Urinary bladder (tissue), 4 donors: ENCODE data around the gene PHLDA3. TPM values are rescaled to one million over a fixed set of nuclear protein-coding genes. Genes with fewer than 3 reads are reported as not detected.
"Not testable (repeated sequence)": the region's sequence is repeated elsewhere in the genome, so short reads cannot be mapped to it uniquely, and the experiment has no call there.

Source experiments
- DNase-seq: peaks from one replicate; pipeline ENCODE4 v3.0.0-alpha.2; 2015; ENCODE audit errors: extremely low spot score
- H3K27ac ChIP-seq: one replicate; pipeline ENCODE4 v1.5.1; 2013; ENCODE audit warnings: low read depth, mild to moderate bottlenecking, moderate library complexity
- H3K36me3 ChIP-seq: one replicate; pipeline ENCODE4 v1.6.1; 2013; ENCODE audit warnings: mild to moderate bottlenecking, moderate library complexity; ENCODE audit not compliant: insufficient read depth
- H3K4me1 ChIP-seq: one replicate; pipeline ENCODE4 v1.6.1; 2013; ENCODE audit warnings: mild to moderate bottlenecking, moderate library complexity; ENCODE audit not compliant: insufficient read depth
- H3K4me3 ChIP-seq: one replicate; pipeline ENCODE4 v1.5.1; 2013; ENCODE audit warnings: low read depth, low read length
- WGBS: extraction: QIAGEN DNeasy Blood & Tissue Kit; methylation state at CpG from one replicate; pipeline ENCODE4 v1.1.7; 2013; 5-methylcytosine and 5-hydroxymethylcytosine counted together
- polyA plus RNA-seq: library from polyadenylated mRNA; stranded (reverse); fragments of 200-250 nt; gene quantifications from one replicate; pipeline ENCODE4 v1.2.3, GENCODE V29; 2013
- total RNA-seq: library from RNA; depleted of rRNA; stranded (reverse); fragments of >200 nt; gene quantifications from one replicate; pipeline ENCODE4 v1.2.3, GENCODE V29; 2014
- donor health status: healthy with polysubstance abuse.
- donor health status: healthy.

Gene PHLDA3
- total and polyA plus RNA-seq, 2 donors: 15.2 to 134 TPM

GRCh38 chr1:201475915-201476669, 7.1 kb upstream of the PHLDA3 start:
- H3K4me1 ChIP-seq: no peaks in the 10 kb centered on the region
- H3K27ac ChIP-seq: peak overlapping the region; percentile 46
- WGBS: 73% methylated on average over 8 of the region's 8 CpGs
- no peak overlapping the region for H3K4me3 ChIP-seq
- no peak for DNase-seq
- H3K36me3 ChIP-seq: no peaks in the 10 kb centered on the region

GRCh38 chr1:201475130-201475529, 6.1 kb upstream of the PHLDA3 start:
- no peak overlapping the region for H3K4me3 ChIP-seq
- DNase-seq: no peak
- H3K27ac ChIP-seq: no peak overlapping the region
- no peaks in the 10 kb centered on the region for H3K4me1 ChIP-seq
- 63% methylated on average over 2 of the region's 2 CpGs for WGBS
- no peaks in the 10 kb centered on the region for H3K36me3 ChIP-seq

GRCh38 chr1:201473296-201473695, 4.3 kb upstream of the PHLDA3 start:
- Histone ChIP-seq H3K27ac (no peak overlapping the region), H3K36me3 (no peaks in the 10 kb centered on the region), H3K4me3 (no peak overlapping the region), H3K4me1 (no peaks in the 10 kb centered on the region)
- 93% methylated on average over 2 of the region's 2 CpGs for WGBS
- DNase-seq: no peak

- H3K4me1 ChIP-seq, H3K4me3 ChIP-seq, DNase-seq, H3K36me3 ChIP-seq, H3K27ac ChIP-seq: not testable (repeated sequence)
- WGBS: 98% methylated on average over 8 of the region's 8 CpGs
These were observed 3.3 kb upstream of the PHLDA3 start for GRCh38 chr1:201472321-201472720.

- WGBS: 78% methylated on average over 3 of the region's 3 CpGs
- Histone ChIP-seq H3K4me1 (no peaks in the 10 kb centered on the region), H3K4me3 (no peak overlapping the region), H3K27ac (no peak overlapping the region), H3K36me3 (no peaks in the 10 kb centered on the region)
- no peak for DNase-seq
These were observed 2.8 kb upstream of the PHLDA3 start for GRCh38 chr1:201471772-201472171.

GRCh38 chr1:201470581-201470980, 1.6 kb upstream of the PHLDA3 start:
- no peak for DNase-seq
- Histone ChIP-seq H3K4me1 (no peaks in the 10 kb centered on the region), H3K27ac (no peak overlapping the region), H3K36me3 (no peaks in the 10 kb centered on the region), H3K4me3 (no peak overlapping the region)
- WGBS: 63% methylated on average over 4 of the region's 4 CpGs

- peak overlapping the region; percentile 60 for H3K4me3 ChIP-seq
- no peak for DNase-seq
- no peaks in the 10 kb centered on the region for H3K4me1 ChIP-seq
- peak overlapping the region; percentile 97 for H3K27ac ChIP-seq
- 38% methylated on average over 16 of the region's 16 CpGs for WGBS
- no peaks in the 10 kb centered on the region for H3K36me3 ChIP-seq
These were observed 672 bp upstream of the PHLDA3 start for GRCh38 chr1:201469645-201470074.

GRCh38 chr1:201468501-201468843, 516 bp downstream of the PHLDA3 start:
- WGBS: 2% methylated on average over 44 of the region's 44 CpGs
- Histone ChIP-seq H3K4me1 (no peaks in the 10 kb centered on the region), H3K36me3 (no peaks in the 10 kb centered on the region), H3K27ac (peak overlapping the region; percentile 97), H3K4me3 (peak overlapping the region; percentile 60)
- DNase-seq: no peak

GRCh38 chr1:201466492-201466891, 2.5 kb downstream of the PHLDA3 start:
- DNase-seq: no peak
- WGBS: 77% methylated on average over 3 of the region's 3 CpGs
- Histone ChIP-seq H3K36me3 (no peaks in the 10 kb centered on the region), H3K27ac (peak overlapping the region; percentile 75), H3K4me3 (peak overlapping the region; percentile 31), H3K4me1 (no peaks in the 10 kb centered on the region)

GRCh38 chr1:201465698-201466290, 3.2 kb downstream of the PHLDA3 start:
- DNase-seq: no peak
- Histone ChIP-seq H3K36me3 (no peaks in the 10 kb centered on the region), H3K4me3 (no peak overlapping the region), H3K4me1 (no peaks in the 10 kb centered on the region), H3K27ac (peak overlapping the region; percentile 41)
- WGBS: 79% methylated on average over 9 of the region's 9 CpGs

GRCh38 chr1:201463071-201463552, 5.9 kb downstream of the PHLDA3 start:
- Histone ChIP-seq H3K4me1 (no peaks in the 10 kb centered on the region), H3K36me3 (no peaks in the 10 kb centered on the region), H3K27ac (peak overlapping the region; percentile 53), H3K4me3 (no peak overlapping the region)
- no peak for DNase-seq
- WGBS: 82% methylated on average over 7 of the region's 7 CpGs

- Histone ChIP-seq H3K27ac (peak overlapping the region; percentile 90), H3K36me3 (no peaks in the 10 kb centered on the region), H3K4me1 (no peaks in the 10 kb centered on the region), H3K4me3 (no peak overlapping the region)
- DNase-seq: peak; percentile 74
- WGBS: 48% methylated on average over 13 of the region's 13 CpGs
These were observed 7.1 kb downstream of the PHLDA3 start for GRCh38 chr1:201461645-201462441.

- Histone ChIP-seq H3K4me3 (no peak overlapping the region), H3K36me3 (no peaks in the 10 kb centered on the region)
- DNase-seq: no peak
These were observed 8.0 kb downstream of the PHLDA3 start for GRCh38 chr1:201460814-201461644.

More at GRCh38 chr1:201460814-201461644, 8.0 kb downstream of the PHLDA3 start:
- no peaks in the 10 kb centered on the region for H3K4me1 ChIP-seq
- 66% methylated on average over 8 of the region's 8 CpGs for WGBS
- H3K27ac ChIP-seq: peak overlapping the region; percentile 90
